ENCODE results near the gene ALKBH6.

ALKBH6 gene

GRCh38 chr19:35991731-35992450 is 22.1 kb downstream of the ALKBH6 start:
- H3K4me3 ChIP-seq (ENCODE audit: low read depth, low read length) = no peak overlapping the region
- no peak for DNase-seq (ENCODE audit: low read depth)
- TF ChIP-seq CTCF (IDR thresholded peaks at IDR 0.05; ENCODE audit: low read depth, low read length, missing control alignments) = no peak

GRCh38 chr19:35990771-35991730 is 23.0 kb downstream of the ALKBH6 start:
- TF ChIP-seq CTCF (IDR thresholded peaks at IDR 0.05; ENCODE audit: low read depth, low read length, missing control alignments) = no peak
- H3K4me3 ChIP-seq (ENCODE audit: low read depth, low read length) = no peak overlapping the region
- DNase-seq (ENCODE audit: low read depth) = no peak

GRCh38 chr19:35990156-35990555 is 23.9 kb downstream of the ALKBH6 start:
- DNase-seq (ENCODE audit: low read depth) = no peak
- TF ChIP-seq CTCF (IDR thresholded peaks at IDR 0.05; ENCODE audit: low read depth, low read length, missing control alignments) = no peak
- H3K4me3 ChIP-seq (ENCODE audit: low read depth, low read length) = no peak overlapping the region

GRCh38 chr19:35988824-35989223 is 25.2 kb downstream of the ALKBH6 start:
- TF ChIP-seq CTCF (IDR thresholded peaks at IDR 0.05; ENCODE audit: low read depth, low read length, missing control alignments) = no peak
- H3K4me3 ChIP-seq (ENCODE audit: low read depth, low read length) = no peak overlapping the region
- no peak for DNase-seq (ENCODE audit: low read depth)

- no peak for DNase-seq (ENCODE audit: low read depth)
- no peak for TF ChIP-seq CTCF (IDR thresholded peaks at IDR 0.05; ENCODE audit: low read depth, low read length, missing control alignments)
- peak overlapping the region; percentile 44; the same call in 1 of the 2 replicates for H3K4me3 ChIP-seq (ENCODE audit: low read depth, low read length)
These were observed 26.5 kb downstream of the ALKBH6 start for GRCh38 chr19:35987571-35987896.

- H3K4me3 ChIP-seq (ENCODE audit: low read depth, low read length) = peak overlapping the region; percentile 44
- no peak for DNase-seq (ENCODE audit: low read depth)
- TF ChIP-seq CTCF (IDR thresholded peaks at IDR 0.05; ENCODE audit: low read depth, low read length, missing control alignments) = no peak
These were observed 27.1 kb downstream of the ALKBH6 start for GRCh38 chr19:35986664-35987570.
